Stimulated activated naive CD8-positive, alpha-beta T cell treated with anti-CD3 and anti-CD28 coated beads, Interleukin-15, Interleukin-2, amounts not matched to agents 100 ng/mL and 50 ng/mL, for 24 hours (primary cell): ENCODE data around the gene MAD1L1.

ENCODE experiments used
- H3K27ac Mint-ChIP-seq: one replicate; pipeline ENCODE4 v1.8.0; 2021; ENCODE audit warnings: mild to moderate bottlenecking, mixed read lengths
- H3K27me3 Mint-ChIP-seq: one replicate; pipeline ENCODE4 v1.8.0; 2021; ENCODE audit warnings: mixed read lengths
- H3K36me3 Mint-ChIP-seq: one replicate; pipeline ENCODE4 v1.8.0; 2021; ENCODE audit warnings: low read depth, mixed read lengths
- H3K4me1 Mint-ChIP-seq: one replicate; pipeline ENCODE4 v1.8.0; 2021; ENCODE audit warnings: low read depth, mixed read lengths
- H3K4me3 Mint-ChIP-seq: one replicate; pipeline ENCODE4 v1.8.0; 2021; ENCODE audit warnings: mild to moderate bottlenecking, mixed read lengths
- H3K9me3 Mint-ChIP-seq: one replicate; pipeline ENCODE4 v1.8.0; 2021; ENCODE audit warnings: mixed read lengths

MAD1L1 gene

DNA sequence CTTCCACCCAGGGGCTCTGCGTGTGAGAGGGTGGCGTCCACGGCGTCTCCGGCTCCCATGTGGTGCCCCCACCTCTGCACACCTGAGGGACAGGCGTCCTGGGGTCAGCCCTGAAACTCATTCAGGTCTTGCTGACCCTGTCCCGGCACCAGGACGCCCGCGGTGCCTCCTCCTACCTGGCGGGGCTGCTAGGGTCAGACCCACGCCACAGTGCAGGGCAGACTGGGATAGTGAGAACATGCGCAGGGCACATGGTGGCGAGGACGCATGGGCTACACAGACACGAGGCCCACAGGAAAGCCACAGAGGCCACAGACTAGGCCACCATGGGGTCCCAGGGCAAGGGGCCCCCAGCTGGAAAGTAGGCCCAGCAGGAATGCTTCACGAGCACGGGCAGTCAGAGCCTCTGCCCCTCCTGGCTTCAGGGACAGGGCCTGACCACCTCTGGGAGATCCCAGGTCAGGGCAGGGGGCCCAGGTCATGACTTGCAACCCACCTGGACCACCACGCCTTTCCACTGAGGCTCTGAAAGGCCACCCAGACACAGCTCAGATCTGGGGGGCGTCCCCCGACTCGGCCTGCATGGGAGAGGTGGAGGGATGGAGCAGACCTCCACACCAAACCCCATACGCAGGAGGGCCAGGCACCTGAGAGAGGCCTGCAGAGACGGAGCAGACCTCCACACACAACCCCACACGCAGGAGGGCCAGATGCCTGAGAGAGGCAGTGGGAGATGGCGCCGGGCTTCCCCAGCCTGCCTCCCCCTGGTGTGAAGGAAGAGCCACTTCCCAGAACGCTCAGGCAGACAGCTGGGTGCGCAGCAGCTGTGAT lies 374.1 kb downstream of the MAD1L1 start:
- Mint-ChIP-seq H3K4me3 (no peak overlapping the region), H3K9me3 (no peaks in the 10 kb centered on the region), H3K4me1 (peaks cover 21% of the 10 kb centered on the region), H3K36me3 (no peaks in the 10 kb centered on the region), H3K27me3 (no peaks in the 10 kb centered on the region), H3K27ac (no peak overlapping the region)

DNA sequence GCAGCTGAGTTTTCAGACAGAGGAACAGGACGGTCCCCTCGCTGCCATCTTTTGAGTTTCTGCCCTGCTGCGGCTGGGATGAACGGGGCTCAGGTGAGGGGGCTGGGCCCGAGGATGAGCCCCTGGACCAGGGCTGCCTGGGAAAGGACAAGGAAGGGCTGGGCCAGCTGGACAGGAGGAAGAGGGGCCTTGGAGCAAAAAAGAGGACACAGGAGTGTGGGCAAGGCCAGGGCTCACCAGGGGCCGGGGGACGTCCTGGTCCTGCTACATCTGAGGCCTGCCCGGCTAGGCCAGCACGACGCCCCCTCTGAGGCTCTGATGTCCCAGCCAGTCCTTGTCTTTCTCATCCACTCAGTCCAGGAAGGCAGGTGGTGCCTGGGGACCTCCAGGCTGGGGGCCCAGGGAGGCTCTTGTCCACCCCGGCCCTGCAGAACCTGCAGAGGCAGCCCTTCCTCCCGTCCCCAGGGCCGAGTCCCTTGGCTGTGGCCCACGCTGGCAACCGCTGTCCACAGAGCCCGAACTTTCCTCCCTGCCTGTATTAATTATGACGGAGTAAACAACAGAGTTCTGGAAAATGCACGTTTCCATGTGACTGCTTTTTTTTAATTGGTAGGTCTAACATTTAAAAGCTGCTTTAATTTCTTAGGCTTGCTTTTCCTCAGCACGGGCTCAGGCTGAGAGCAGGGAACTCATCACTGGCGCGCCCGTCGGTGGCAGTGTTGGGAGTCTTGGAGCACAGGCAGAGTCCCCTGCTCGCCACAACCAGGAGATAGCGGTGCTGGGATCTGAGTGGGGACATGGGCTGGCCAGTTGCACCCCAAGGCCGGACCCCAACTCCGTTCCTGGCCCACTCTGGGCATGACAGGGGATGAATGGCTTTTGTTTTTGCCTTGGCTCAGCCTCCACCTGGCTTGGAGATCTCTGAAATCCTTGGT lies 375.0 kb downstream of the MAD1L1 start:
- no peaks in the 10 kb centered on the region for H3K9me3 Mint-ChIP-seq
- H3K27ac Mint-ChIP-seq, result no peak overlapping the region
- H3K27me3 Mint-ChIP-seq, result no peaks in the 10 kb centered on the region
- no peak overlapping the region for H3K4me3 Mint-ChIP-seq
- peaks cover 21% of the 10 kb centered on the region for H3K4me1 Mint-ChIP-seq
- H3K36me3 Mint-ChIP-seq, result no peaks in the 10 kb centered on the region

DNA sequence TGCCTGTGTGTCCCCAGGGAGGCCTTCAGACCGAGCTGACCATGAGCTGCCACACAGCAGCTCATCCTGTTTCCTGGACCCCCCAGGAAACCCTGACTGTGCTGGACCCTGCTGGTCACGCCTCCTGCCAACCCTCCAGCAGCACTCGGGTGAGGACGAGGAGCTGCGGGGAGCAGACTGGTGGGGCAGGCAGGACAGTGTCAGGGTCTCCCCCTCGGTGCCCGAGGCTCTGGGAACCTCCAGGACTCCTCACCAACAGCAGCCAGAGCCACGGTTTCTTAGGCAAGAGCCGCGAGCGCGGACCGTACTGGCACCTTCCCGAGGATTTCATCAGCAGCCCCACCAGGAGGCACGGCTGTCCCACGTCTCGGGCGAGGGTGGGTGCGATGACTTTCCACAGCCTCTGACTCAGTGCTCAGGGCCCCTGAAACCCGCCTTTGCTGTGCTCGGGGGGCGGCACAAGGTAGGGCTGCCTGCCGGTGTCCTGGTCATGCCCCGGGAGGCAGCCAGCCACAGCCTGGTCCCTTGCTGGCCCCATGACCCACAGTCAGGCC lies 375.8 kb downstream of the MAD1L1 start:
- Mint-ChIP-seq H3K4me1 (peaks cover 18% of the 10 kb centered on the region), H3K27ac (no peak overlapping the region), H3K4me3 (no peak overlapping the region), H3K9me3 (no peaks in the 10 kb centered on the region), H3K36me3 (no peaks in the 10 kb centered on the region), H3K27me3 (no peaks in the 10 kb centered on the region)

DNA sequence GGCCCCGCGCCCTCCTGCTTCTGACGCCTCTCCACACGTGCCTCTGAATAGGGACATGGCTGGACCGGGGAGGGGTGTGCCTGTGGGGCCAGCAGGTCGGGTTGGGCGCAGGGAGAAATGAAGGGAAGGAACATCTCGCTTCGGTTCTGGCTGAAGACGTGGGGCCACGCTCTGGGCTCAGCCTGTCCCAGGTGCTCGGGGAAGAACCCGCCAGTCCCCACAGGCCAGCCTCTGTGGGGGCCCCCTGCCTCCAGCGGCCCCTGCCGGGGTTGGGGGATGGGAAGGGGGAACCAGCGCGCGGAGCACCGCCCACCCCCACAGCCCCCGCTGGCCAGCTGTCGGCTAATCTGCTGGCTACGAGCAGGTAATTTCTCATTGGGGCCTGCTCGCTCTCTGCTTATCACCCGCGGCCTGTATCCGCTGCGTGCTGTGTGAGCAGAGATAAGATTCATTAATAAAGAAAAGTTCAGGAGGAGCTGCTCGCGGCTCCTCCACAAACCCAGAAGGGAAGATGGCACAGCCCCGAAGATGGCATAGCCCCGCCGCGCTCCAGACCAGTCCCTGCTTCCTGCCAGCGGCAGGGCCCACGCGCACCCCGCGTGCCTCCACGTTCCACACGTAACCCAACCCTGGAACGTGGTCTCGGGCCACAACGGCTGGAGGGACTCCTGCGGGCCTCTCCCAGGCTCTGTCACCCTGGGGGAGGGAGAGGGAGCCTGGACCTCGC lies 376.4 kb downstream of the MAD1L1 start:
- peaks cover 18% of the 10 kb centered on the region for H3K4me1 Mint-ChIP-seq
- no peaks in the 10 kb centered on the region for H3K27me3 Mint-ChIP-seq
- no peaks in the 10 kb centered on the region for H3K36me3 Mint-ChIP-seq
- no peak overlapping the region for H3K4me3 Mint-ChIP-seq
- H3K9me3 Mint-ChIP-seq, result no peaks in the 10 kb centered on the region
- no peak overlapping the region for H3K27ac Mint-ChIP-seq

DNA sequence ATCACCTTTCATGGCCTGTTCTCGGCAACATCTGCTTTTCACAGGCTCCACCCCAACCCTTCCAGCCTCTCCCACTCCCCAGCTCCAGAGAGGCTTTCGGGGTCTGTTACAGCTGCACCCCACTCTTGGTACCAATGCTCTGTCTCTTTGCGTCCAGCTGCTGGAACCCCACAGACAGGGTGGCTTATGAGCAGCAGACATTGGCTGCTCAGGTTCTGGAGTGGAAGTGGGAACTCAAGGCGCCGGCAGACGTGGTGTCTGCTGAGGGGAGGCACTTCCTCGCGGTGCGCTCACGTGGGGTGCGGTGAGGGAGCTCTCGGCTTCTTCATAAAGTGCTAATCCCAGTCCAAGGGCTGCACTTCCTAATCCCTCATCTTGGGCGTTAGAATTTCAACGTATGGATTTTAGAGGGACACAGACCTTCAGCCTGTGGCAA lies 377.0 kb downstream of the MAD1L1 start:
- no peak overlapping the region for H3K27ac Mint-ChIP-seq
- peaks cover 18% of the 10 kb centered on the region for H3K4me1 Mint-ChIP-seq
- no peaks in the 10 kb centered on the region for H3K36me3 Mint-ChIP-seq
- no peaks in the 10 kb centered on the region for H3K27me3 Mint-ChIP-seq
- no peaks in the 10 kb centered on the region for H3K9me3 Mint-ChIP-seq
- H3K4me3 Mint-ChIP-seq, result no peak overlapping the region

DNA sequence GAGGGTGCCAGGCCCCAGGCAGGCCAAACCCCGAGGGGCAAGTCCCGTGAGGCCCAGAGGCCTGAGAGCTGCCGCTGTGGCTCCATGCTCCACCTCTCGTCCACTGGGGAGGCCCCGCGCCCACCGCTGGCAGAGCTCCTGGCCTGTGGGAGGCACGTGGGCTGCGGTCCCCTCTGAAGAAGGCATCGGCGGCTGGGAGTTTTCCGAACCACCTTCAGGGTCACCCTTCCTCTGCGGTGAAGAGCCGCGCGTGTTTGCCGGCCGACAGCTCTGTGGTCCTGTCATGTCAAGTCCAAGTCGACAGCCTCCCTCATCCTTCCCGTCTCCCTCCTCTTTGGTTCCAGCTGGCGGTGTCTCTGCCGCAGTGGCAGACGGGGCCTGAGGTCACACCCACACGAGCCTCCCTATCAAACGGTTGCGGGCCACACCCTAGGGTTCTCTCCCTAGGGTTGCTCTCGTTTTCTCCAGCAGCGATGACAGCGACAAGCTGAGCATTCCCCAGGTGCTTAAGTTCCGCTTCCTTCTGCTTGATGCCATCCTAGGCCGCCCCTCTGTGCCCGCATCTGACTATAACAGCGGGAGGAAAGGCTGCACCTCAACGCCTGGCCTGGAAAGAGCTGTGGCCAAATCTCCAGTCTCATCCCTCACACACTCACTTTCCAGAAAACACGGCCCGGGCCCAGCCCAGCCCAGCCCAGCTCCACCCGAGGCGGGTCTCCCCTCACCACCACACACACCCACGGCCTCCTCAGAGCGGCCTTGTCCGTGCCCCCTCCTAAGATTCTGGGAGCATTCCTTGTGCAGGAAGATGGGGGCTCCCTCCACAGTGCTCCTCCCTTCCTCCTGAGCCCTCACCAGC lies 377.6 kb downstream of the MAD1L1 start:
- peaks cover 18% of the 10 kb centered on the region for H3K4me1 Mint-ChIP-seq
- no peaks in the 10 kb centered on the region for H3K9me3 Mint-ChIP-seq
- no peaks in the 10 kb centered on the region for H3K36me3 Mint-ChIP-seq
- no peak overlapping the region for H3K27ac Mint-ChIP-seq
- H3K27me3 Mint-ChIP-seq, result no peaks in the 10 kb centered on the region
- no peak overlapping the region for H3K4me3 Mint-ChIP-seq

DNA sequence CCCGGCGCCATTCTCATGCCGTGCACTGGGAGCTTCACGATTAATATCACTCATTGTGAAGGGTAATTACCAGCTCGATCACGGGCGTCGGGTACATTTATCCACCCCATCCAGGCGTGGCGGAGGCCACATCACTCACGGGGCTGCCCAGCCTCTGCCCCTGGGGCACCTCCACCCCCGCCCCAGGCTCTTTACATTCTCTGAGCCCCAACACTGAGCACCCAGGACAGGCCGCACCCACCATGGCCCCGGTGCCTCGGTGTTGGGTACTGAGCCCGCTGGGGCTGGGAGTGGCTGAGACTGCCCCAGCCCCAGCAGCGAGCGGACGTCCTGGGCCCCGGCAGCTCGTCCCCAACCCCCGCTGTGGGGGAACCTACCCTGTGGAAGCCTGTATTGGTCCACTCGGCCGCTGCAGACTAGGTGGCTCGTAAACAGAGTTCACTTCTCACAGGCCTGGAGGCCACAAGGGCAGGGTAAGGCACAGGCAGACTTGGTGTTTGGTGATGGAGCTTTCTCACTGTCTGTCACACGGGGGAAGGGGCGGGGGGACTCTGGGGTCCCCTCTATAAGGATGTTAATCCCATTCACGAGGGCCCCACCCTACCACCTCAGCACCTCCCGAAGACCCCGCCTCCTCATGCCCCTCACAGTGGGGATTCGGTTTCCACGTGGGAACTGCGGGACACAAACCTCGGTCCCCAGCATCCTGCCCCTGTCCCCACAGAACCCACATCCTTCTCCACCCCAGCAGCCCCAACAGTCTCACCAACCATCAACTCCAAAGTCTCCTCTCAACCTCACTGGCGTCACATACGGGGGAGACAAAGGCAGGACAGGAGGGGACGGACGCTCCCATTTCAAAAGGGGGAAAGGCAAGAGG lies 378.5 kb downstream of the MAD1L1 start:
- H3K4me1 Mint-ChIP-seq, result peaks cover 18% of the 10 kb centered on the region
- H3K27me3 Mint-ChIP-seq, result no peaks in the 10 kb centered on the region
- no peak overlapping the region for H3K27ac Mint-ChIP-seq
- no peak overlapping the region for H3K4me3 Mint-ChIP-seq
- no peaks in the 10 kb centered on the region for H3K36me3 Mint-ChIP-seq
- H3K9me3 Mint-ChIP-seq, result no peaks in the 10 kb centered on the region

DNA sequence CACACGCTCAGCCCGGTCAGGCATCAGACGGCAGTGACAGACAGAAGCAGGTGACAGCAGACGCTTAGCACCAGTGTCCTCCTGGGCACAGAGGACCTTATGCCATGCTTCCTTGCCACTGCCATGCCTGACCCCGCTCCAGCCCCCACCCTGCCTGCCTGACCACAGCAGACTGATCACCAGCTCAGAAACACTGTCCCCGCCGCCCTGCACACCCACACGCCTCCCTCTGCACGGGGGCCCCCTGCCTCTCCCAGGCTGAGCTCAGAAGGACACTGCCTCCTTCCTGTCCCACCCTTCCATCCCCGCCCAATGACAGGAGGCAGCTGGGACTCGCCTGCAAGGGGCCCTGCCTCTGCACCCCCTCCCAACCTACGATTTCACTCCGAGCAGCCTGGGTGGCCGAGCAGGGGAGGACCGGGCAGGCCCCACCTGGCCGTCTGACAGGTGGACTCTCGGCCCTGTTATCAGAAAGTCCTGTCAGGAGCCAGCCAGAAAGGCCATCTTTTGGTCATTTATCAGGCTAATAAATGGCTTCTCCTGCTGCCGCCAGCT lies 379.2 kb downstream of the MAD1L1 start:
- no peaks in the 10 kb centered on the region for H3K9me3 Mint-ChIP-seq
- no peak overlapping the region for H3K4me3 Mint-ChIP-seq
- no peaks in the 10 kb centered on the region for H3K27me3 Mint-ChIP-seq
- no peaks in the 10 kb centered on the region for H3K36me3 Mint-ChIP-seq
- H3K27ac Mint-ChIP-seq, result no peak overlapping the region
- H3K4me1 Mint-ChIP-seq, result peaks cover 18% of the 10 kb centered on the region

DNA sequence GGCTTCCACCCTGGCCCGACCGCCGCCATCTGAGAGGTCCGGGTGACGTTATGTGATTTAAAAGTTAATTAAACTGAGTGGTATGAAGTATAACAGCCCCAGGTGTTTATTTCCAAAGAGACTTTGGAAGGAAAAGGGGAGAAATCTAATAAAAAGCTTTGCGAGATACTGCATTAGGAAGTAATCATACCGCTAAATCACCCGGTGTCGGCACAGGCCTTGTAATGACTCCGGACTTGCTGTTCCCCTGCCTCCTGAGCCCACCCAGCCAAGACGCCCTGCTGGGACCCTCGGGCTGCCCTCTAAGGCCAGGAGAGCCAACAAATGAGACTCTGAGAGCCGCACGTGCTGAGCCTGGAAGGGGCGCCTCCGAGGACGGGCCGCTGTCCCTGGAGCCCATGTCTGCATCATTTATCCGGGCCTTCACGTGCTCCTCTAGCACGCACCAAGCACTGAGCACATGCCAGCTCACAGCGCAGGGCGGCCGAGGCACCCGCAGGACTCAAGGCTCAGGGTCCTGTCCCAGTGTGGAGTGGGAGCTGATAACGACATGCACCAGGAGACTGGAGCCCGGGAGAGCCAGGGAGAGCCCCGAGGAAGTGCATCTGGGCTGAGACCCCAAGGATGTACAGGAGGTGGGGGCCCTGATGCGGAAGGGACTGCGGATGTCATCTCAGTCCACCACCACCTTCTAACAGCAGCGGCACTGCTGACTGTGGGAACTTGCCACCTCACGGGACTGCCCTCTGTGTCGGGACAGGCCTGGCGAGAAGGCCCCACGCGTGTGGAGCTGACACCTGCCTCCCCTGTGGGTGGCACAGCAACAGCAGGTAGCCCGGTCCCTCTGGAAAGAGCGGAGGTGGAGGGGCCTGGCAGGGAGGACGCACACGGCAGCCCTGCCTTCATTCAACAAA lies 380.0 kb downstream of the MAD1L1 start:
- Mint-ChIP-seq H3K4me1 (peaks cover 18% of the 10 kb centered on the region), H3K27ac (no peak overlapping the region), H3K27me3 (no peaks in the 10 kb centered on the region), H3K36me3 (no peaks in the 10 kb centered on the region), H3K4me3 (no peak overlapping the region), H3K9me3 (no peaks in the 10 kb centered on the region)

DNA sequence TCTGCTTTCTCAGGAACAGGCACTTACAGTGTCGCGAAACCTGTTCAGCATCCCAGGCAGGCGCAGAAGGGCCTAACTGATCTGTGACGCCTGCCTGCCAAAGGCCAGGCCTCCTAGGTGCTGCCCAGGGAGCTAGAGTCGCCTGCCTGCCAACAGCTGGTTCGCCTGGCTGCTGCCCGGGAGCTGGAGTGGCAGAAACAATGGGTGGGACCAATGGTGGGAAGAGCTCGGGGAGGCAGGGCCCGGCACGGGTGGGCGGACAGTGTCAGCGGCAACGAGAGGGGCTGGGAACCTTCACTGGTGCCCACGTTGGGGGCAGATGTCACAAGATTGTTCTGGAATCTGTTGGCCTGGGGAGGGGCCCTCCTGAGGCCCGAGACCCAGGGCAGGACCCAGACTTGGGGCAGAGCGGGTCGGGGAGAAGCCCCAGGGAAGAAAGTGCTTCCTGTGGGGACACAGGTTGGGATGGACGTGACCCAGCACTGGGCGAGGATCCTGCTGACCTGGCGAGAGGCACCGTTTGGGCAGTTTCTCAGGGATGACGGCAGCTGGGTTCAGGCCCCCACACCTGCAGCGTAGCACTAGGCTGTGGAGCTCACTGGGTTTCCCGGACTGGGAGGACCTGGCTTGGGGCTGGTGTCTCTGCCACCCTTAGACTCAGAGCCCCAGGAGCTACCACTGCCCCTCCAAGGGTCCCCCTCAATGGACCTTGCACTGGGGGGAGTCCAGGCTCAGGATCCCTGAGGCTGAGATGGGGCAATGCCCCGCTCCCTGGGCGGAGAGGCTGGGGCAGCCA lies 380.8 kb downstream of the MAD1L1 start:
- Mint-ChIP-seq H3K27me3 (no peaks in the 10 kb centered on the region), H3K4me3 (no peak overlapping the region), H3K27ac (no peak overlapping the region), H3K9me3 (no peaks in the 10 kb centered on the region), H3K4me1 (peaks cover 18% of the 10 kb centered on the region), H3K36me3 (peaks cover under 1% of the 10 kb centered on the region)

DNA sequence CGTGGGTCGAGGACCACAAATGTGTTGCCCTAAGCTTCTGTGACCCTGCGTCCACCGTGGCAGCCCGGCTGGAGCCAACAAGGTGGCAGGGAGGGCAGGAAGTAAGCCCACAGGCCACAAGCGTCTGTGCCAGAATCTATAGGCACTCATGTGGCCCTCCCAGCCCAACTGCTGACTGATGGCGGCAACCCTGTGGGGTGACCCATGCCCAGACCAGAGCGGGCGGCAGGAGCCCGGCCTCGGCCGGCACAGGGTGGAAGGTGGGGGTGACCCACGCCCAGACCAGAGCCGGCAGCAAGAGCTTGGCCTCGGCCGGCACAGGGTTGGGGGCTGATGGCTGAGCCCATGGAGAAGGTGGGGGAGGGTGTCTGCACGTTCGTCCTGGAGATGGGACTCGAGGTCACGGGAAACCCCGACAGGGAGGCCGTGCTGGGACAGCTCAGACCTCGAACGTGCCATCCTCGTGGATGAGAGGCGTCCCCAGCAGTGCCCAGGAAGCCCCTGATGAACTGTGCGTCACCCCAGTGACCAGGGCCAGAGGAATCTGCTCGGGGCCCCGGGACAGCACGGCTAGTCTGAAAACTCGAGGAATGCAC lies 381.7 kb downstream of the MAD1L1 start:
- Mint-ChIP-seq H3K9me3 (no peaks in the 10 kb centered on the region), H3K4me1 (peaks cover 18% of the 10 kb centered on the region), H3K4me3 (no peak overlapping the region), H3K27me3 (no peaks in the 10 kb centered on the region), H3K27ac (no peak overlapping the region), H3K36me3 (peaks cover 4% of the 10 kb centered on the region)
